ENCODE measurements around the gene PRDM16.

The PRDM16 gene

DNA sequence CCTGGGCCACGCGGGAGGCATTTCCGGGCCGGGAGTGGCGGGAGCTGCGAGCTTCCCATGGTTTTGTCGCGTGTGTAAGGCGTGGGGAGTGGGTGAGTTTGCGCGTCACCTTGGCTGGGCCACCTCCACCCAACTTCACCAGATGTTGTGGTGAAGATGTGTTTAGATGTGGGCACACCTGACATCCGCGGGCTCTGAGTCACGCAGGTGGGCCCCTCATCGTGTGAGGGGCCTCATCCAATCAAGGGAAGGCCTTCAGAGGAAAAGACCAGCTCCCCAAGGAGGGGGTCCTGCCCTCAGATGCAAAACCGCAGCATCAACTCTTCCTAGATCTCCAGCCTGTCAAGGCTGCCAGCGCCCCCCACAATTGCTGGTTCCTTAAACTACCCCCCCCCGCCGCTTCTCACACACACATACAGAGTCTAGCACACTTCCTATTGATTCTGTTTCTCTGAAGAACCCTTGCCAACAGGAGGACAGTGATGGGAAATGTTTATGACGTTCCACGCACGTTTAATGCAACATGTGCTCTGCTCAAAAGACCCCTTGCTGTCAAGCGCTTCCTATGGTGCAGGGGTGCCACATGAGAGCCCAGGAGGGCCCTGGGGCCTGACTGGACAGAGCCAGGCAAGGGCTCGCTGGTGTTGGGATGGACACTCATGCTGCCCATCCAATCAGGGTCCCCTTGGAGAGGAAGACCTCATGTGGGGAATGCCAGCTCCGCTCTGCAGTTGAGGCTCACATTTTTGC lies 35.8 kb upstream of the PRDM16 start:
- DNase-seq: no peak

DNA sequence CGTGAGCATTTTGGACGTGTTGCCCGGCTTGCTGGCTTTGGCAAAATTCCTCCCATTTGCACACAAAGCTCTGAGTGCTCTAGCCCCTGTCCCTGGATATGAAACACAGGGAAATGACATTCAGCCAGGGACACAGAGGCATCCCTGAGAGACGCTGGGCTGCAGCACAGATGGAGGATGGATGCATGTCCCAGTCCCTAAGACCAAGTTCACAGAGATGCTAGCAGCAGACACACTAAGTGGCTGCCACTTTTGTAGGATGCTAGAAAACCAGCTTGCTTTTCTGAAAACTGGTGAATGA lies 35.3 kb upstream of the PRDM16 start:
- DNase-seq: no peak

DNA sequence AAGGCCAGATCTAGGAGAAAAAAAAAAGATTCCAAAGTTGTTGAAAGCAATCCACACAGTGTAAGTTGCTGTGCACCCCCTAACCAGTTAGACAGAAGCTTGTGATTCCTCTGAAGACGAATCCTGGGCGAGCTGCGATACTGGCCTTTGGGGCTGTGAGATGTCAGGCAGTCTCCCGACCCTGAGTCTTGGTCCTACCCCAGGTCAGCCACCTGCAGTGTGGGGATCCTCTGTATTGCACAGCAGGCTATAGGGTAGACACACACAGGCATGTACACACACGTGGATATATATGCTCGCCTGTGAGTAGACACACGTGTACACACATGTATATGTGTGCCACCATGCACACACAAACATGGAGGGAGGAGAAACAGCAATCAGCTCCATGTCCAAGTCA lies 34.8 kb upstream of the PRDM16 start:
- no peak for DNase-seq

DNA sequence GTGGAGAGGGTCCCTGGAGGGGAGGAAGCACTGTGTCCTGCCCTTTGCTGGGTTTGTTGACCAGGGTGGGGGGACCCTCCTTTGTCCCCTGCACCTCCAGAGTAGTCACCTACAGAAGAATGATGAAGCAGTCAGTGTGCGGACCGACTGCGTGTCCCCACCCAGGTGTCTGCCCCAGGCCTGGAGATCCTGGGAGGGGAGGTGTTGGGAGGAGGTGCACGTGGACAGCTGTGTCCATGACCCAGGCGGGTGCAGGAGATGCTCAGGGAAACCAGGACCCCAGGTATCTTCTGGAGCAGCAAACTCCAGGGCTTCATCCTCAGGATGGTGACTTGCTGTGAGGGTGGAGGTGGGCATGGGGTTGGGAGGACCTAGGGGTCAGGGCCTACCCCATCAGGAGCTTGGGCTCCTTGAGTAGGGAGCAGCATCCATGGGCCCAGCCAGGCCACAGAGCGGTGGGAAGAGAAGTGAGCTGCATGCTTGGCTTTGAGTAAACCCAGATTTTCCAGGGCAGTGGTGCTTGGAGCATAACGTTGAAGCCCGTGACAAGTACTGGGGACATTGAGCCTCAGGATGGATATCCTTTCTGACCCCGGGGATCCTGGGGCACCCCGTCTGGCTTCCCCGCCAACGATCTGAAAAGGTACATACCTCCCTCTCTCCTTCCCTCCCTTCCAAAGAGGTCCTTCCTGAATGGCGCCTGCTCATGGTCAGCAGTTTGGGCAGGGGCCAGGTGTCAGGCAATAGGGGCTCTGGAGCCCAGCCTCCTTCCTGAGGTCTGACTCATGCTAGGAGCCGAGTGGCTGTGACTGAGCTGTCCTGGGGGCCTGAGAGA lies 34.1 kb upstream of the PRDM16 start:
- DNase-seq: no peak

DNA sequence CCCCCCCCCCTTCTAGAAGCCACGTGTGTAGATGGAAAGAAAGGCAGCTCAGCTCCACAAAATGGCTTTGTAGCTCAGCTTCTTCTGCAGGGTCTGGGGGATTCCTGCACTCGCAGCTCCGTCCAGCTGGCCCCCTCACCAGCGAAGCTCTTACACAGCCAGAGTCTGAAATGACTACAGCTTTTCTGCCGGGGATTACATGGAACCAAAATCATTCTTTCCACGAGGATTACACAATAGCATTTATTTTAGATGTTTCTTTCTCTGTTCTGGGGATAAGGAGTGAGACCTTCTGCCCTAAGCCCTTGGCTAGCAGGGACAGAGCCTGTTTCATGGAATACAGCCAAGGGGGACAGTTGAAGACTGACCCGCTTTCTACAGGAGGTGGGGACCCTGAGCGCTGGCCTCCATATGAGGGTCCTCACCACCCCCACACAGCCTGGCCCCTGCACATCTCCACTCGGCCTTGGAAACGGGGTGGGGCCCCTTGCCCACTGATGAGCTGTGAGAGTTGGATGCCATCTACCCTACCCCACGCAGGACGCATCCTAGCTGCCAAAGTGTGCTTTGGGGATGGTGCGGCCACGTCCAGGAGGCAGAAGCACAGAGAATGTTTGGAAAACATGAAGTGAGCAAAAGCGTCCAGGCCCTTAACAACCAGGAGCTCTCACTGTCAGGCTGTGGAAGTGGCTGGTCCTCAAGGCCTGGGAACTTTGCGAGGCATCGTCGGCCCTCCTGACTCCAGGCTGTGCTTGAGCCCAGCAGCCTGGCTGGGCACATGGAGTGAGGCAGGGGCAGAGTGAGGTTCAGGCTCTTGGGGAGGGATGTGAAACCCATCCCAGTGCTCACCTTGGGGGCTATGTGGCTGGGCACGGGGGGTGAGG lies 33.2 kb upstream of the PRDM16 start:
- no peak for DNase-seq

DNA sequence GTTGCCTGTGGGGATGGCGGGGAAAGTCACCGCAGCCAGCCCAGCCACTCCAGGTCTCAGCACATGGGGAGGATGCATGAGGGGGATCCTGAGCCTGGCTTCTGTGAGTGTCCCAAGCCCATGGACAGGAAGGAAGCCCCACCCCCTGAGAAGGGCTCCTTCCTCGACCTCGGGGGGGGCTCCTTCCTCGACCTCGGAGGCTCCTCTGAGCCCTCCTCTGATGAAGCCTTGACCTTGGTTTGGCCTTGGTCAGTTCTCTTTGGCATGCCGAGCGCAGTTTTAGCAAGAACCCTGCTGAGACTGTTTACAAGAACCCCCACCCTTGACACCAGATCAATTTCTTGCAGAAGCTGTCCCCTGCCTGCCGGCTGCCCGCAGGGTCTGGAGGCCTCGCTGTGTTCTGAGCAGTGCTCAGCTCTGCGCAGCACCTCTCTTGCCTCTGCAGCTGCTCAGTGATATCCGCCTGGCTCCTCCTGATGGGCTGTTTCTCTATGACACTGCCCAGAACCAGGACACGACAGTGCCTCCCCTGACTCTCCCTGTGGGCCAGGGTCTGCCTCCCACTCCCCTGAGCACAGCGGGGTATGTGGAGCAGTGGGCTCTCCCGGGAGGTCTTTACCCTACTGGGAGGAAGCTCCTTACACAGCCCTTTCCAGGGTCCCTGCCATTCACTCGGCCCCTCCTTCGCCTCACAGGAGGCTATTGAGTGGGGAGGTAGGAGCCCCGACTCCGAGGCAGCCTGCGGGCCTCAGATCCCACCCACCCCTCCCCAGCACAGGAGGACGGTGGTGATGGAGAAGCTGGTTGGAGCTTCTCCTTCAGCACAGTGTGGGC lies 32.3 kb upstream of the PRDM16 start:
- DNase-seq: no peak

DNA sequence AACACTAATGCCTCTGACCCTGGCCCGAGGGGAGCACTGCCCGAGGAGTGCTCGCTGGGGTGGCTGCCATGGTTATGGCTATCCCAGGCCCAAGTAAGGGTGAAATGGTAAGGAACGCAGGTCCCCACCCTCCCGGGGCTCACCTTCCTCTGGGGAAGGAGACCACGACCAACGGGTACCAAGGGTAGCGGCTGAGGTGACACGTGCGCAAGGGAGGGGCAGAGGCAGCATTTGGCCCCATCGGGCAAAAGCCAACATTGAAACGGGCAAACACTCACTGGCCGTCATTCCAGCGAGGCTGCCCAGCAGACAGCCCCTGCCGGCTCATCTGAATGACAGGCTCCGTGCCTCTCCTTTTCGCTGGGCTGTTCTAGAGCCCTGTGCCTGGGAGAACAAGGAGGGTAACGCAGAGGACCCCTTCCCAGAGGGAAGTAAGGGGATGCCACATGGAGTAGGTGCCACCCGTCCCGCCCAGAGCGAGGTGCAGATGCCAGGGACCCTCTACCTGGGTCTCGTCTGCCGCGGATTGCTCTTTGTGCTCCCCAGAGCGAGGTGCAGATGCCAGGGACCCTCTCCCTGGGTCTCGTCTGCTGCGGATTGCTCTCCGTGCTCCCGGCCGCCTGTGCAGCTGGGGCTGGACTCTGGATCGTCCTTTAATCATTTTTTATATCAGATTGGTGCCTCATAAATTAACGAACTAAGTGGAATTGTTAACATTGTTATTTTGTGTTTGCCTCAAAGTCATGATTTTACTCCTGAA lies 31.5 kb upstream of the PRDM16 start:
- no peak for DNase-seq

DNA sequence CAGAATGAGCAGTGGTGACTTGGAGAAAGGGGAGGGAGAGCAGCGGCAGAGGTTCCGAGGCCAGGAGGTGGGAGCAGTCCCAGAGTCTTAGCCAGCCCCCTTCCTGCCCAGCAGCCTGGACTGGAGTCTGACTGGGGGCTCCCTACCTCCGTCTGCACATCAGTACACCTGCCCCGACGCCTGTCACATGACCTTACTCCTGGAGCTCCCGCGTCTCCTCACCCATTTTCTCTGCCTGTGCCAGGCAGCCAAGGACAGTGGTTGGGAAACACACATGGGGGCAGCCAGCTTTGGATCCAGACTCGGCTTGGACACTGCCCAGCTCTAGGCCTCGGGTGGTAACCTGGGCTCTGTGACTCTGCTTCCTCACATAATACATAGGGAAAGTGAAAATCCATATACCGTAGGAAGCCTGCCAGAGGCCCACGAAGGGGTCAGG lies 30.9 kb upstream of the PRDM16 start:
- DNase-seq: no peak

DNA sequence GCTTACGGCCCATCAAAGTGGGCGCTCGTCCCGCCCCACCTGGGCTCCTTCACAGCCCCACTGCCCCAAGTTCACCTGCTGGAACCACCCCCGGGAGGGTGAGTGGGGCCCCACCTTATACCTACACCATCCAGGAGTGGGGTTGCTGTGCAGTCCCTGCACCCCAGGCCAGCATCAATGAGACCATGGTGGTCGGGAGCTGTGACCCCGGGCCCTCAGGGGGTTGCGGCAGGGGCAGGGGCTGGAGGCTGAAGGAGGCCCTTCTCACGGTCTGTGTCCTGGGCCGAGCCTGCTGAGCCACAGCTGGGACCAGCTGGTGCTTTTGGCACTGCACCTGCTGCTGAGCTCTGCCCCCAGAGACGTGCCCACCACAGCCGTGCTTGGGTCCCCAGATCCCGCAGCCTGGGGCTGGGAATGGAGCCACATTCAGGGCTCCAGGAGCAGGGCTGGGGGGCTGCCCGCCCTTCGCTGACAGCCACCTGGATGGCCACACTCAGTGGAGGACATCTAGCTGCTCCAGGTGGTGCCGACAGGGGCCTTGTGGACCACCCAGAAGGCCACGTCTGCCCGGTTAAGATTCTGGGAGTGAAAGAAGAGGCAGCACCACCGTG lies 30.3 kb upstream of the PRDM16 start:
- DNase-seq: no peak

DNA sequence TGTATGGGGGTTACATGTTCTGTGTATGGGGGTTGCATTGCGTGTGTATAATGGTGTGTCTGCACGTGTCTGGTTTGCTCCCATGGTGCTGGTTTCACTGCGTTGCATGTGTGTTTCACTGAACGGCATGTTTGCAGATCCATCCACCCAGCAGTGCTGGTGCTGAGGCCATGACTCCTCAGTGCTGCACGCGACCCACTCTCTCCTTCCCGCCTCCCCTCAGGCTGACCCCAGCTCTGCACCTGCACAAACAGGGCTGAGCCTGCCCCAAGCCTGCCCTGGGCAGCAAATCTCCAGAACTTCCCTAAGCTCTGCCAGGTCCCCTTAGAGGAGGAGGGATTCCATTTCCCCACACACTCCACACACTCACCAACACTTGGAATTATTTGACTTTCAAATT lies 29.0 kb upstream of the PRDM16 start:
- DNase-seq: no peak

DNA sequence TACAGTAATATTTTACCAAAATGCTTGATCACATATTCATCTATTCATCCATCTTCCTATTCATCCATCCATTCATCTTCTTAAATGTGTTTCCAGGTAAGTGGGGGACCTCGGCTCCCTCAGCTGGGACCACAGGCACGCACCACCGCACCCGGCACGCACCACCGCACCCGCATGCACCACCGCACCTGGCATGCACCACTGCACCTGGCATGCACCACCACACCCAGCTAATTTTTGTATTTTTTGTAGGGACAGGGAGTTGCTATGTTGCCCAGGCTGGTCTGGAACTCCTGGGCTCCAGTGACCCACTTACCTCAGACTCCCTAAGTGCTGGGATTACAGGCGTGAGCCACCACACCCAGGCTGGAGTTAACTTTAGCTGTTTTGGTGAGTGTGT lies 26.5 kb upstream of the PRDM16 start:
- no peak for DNase-seq

DNA sequence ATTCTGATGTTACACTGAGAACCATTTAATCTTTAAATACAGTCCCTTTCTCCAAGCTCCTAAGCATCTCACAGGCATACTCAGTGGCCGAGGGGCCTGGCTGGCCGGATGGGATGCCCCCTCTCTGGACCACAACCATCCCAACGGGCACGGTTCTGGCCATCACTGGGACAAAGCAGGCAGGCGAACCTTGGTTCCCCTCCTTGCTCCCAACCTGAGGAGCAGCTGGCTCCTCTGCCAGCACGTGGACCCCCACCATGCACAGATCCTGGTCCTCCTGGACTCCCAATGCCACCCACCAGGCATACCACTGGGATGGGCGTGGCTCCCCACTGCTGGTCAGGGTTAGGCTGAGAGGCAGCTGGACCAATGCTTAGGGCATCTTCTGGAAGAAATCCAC lies 19.8 kb upstream of the PRDM16 start:
- DNase-seq: no peak

DNA sequence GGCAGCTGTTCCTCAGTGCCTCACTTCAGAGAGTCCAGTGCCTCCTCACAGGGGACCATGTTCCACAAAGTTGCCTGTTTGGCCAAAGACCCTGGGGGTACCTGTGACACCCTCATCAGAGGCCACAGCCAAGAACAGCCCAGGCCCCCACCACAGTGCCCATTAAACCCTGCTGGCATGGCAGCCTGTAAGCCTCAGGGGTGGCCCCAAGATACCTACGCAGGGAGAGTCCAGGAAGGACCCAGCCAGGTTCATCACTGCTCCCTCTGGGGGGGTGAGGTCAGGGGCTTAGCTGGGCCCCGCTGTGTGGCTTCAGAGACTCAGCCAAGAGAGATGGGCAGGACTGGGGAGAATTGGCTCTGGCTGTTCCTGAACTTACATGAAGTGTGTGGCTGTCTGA lies 19.1 kb upstream of the PRDM16 start:
- DNase-seq: no peak

DNA sequence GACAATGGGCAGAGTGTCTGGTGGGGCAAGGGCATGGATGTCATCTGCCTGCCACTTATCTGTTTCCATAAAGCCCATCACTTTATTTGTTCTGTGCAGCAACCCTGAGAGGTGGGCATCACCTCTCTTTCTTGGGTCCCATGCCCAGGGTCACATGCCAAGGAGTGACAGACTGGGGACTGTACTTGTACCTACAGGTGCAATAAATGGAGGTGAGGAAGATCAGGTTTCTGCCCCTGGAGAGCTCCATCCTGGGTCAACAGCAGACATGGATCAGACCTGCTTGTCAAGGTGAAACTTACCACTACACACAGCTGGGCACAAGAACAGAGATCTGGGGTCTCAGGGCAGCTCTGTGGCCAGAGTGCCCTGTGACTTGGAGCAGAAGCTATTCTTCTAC lies 18.4 kb upstream of the PRDM16 start:
- DNase-seq: no peak

DNA sequence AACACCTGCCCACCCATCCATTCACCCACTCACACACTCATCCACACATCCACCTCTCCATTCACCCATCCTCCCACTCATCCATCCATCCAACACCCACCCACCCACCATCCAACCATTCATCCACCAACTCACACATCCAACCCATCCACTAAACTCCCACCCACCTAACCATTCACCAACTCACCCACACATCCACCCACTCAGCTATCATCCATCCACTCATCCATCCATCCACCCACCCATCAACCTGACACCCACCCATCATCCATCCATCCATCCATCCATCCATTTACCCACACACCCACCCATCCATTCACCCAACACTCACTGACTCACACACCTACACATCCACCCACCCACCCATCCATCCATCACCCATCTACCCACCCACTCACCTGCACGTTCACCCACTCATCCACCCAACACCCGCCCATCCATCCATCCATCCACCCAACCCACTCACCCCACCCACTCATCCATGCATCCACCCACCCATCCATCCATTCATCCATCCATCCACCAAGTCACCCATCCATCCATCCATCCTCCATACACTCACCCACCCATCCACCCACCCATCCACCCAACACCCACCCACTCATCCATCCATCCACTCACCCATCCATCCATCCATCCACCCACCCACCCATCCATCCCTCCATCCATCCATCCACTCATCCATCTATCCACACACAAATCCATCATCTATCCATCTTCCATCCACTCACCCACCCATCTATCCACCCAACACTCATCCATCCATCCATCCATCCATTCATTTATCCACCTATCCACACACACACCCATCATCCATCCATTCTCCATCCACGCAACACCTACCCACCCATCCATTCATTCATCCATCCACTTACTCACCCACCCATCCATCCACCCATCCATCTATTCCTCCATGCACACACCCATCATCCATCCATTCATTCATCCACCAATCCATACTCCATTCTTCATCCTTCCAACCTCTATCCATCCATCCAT lies 17.4 kb upstream of the PRDM16 start:
- no peak for DNase-seq

DNA sequence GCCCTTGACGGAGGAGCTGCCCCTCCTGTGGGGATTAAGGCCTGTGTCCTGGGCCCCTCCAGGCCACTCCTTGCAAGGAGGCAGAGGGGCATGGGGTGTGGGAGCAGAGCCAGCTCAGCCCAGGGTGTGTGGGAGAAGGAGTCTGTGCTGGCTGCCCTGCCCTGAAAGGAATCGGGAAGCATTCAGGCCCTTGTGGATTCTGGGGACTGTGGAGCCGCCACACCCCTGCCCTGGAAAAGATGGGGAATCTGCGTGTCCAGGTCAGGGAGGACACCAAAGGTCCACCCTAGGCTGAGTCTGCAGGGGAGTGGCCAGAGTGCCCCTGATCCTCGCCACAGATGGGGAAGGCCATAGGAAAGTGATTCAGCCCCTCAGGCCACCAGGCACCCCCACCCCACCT lies 16.5 kb upstream of the PRDM16 start:
- no peak for DNase-seq

DNA sequence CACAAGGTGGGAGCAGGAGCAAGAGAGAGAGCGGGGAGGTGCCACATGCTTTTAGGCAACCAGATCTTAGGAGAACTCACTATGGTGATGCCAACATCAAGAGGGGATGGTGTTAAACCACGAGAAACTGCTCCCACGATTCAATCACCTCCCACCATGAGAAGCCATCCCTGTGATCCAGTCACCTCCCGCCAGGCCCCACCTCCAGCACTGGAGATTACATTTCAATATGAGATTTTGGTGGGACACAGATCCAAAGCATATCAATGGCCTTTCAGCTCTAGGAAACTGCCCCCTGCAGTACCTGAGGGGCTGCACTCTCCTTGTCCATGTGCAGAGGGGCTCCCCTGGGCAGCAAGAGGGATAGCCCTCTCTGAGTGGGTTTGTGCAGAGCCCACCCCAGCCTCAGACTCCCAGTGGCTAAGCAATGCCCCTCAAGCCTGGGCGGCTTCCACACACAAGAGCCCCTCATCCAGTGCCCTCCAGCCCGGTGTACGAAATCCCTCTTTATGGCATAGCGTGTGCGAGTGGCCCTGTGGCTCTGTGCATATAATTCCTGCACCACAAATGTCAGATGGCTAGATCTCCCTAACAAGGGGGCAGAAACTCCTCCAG lies 15.5 kb upstream of the PRDM16 start:
- DNase-seq: no peak

DNA sequence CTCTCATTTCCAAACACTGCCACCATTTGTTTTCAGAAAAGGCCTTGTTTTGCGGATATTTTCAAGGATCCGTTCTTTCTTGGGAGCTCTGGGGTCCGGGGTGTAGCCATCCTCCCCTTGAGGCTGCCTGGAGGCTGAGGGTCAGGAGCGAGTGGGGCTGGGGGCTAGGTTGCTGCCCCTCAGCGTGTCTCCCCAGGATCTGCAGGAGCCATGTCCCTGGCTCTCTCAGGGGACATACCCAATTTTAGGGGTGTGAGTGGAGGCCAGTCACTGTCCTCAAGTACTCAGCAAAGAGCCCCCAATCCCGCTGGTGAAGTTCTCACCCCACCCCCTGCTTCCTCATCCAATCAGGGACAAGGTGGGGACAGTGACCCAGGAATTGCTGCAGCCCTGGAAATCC lies 15.0 kb upstream of the PRDM16 start:
- DNase-seq: no peak

DNA sequence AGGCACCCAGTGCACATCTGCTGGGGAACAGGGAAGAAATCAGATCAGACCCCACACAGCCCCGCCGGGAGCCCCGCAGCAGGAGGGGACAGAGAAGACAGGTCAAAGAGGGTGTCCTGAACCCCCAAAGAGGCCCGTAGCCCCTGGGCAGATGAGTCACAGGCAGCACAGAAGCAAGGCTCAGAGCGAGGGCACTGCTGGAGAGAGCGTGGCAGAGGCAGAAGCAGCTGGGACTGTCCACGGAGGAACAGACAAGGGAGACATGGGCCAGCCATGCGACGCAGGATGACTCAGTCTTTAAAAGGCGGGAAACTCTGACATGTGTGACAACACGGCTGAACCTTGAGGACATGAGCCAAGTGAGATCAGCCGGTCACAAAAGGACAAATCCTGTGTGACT lies 14.5 kb upstream of the PRDM16 start:
- DNase-seq: no peak

DNA sequence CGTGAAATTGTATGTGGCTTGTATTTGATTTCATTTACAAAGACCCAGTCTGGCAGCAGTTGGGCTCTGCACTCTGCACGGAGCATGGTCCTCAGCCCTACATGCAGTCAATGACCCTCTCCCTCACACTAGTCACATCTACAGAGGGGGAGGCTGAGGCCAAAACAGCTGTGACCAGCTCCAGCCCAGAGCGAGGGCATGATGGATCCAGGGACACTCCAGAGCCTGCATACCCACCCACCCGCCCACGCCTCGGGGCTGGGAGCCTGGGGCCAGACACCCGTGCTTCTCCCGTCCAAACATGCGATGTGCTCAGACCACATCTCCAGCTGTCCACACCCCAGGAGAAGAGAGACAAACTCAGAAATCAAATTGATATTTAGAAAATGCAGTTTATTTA lies 14.0 kb upstream of the PRDM16 start:
- no peak for DNase-seq
